H9 (cell line): ENCODE results near the gene BCAR3. TPM values are rescaled to one million over a fixed set of nuclear protein-coding genes. Genes with fewer than 3 reads are reported as not detected.

Experiments
- DNase-seq: peaks from one replicate; pipeline ENCODE4 v3.0.0-alpha.2; 2017
- H2AFZ ChIP-seq: one replicate; pipeline ENCODE4 v1.6.1; 2013; ENCODE audit warnings: mild to moderate bottlenecking, low read length, control low read depth, moderate library complexity
- H2AK5ac ChIP-seq: 2 replicates; pipeline ENCODE4 v1.6.1; 2013; ENCODE audit warnings: low read length, control low read depth, mixed read lengths; ENCODE audit not compliant: insufficient read length
- H2BK120ac ChIP-seq: one replicate; pipeline ENCODE4 v1.6.1; 2013; ENCODE audit warnings: low read depth, mild to moderate bottlenecking, low read length, control low read depth, inconsistent platforms; ENCODE audit not compliant: poor library complexity, severe bottlenecking
- H2BK12ac ChIP-seq: 2 replicates; pipeline ENCODE4 v1.6.1; 2013; ENCODE audit warnings: low read length, control low read depth, mixed read lengths, low read depth; ENCODE audit not compliant: insufficient read length
- H2BK15ac ChIP-seq: 2 replicates; pipeline ENCODE4 v1.6.1; 2013; ENCODE audit warnings: low read depth, low read length, control low read depth
- H2BK20ac ChIP-seq: one replicate; pipeline ENCODE4 v1.6.1; 2013; ENCODE audit warnings: low read depth, mild to moderate bottlenecking, low read length, control low read depth, inconsistent platforms; ENCODE audit not compliant: poor library complexity, severe bottlenecking
- H2BK5ac ChIP-seq: 2 replicates; pipeline ENCODE4 v1.6.1; 2013; ENCODE audit warnings: low read length, control low read depth, mixed read lengths; ENCODE audit not compliant: insufficient read length
- H3K14ac ChIP-seq: 2 replicates; pipeline ENCODE4 v1.6.1; 2013; ENCODE audit warnings: low read length, control low read depth; ENCODE audit not compliant: insufficient read depth
- H3K18ac ChIP-seq: 2 replicates; pipeline ENCODE4 v1.6.1; 2013; ENCODE audit warnings: low read depth, mild to moderate bottlenecking, mixed read lengths, low read length, control low read depth; ENCODE audit not compliant: insufficient read length
- H3K23ac ChIP-seq: 2 replicates; pipeline ENCODE4 v1.6.1; 2013; ENCODE audit warnings: low read length, control low read depth, mixed read lengths, low read depth; ENCODE audit not compliant: insufficient read length
- H3K23me2 ChIP-seq: 2 replicates; pipeline ENCODE4 v1.6.1; 2013; ENCODE audit warnings: low read depth, mild to moderate bottlenecking, mixed read lengths, low read length, control low read depth; ENCODE audit not compliant: insufficient read length, poor library complexity, severe bottlenecking
- H3K27ac ChIP-seq: 2 replicates; pipeline ENCODE4 v1.5.1; 2013; ENCODE audit warnings: low read length, control low read depth, mixed read lengths, low read depth; ENCODE audit not compliant: insufficient read length
- H3K27me3 ChIP-seq: 2 replicates; pipeline ENCODE4 v1.6.1; 2013; ENCODE audit warnings: low read length, control low read depth, inconsistent platforms; ENCODE audit not compliant: insufficient read depth
- H3K4ac ChIP-seq: 2 replicates; pipeline ENCODE4 v1.6.1; 2013; ENCODE audit warnings: low read depth, mild to moderate bottlenecking, control low read depth, inconsistent platforms, low read length, moderate library complexity
- H3K4me1 ChIP-seq: 2 replicates; pipeline ENCODE4 v1.6.1; 2013; ENCODE audit warnings: low read length, control low read depth, inconsistent platforms; ENCODE audit not compliant: insufficient read depth
- H3K4me2 ChIP-seq: 2 replicates; pipeline ENCODE4 v1.6.1; 2013; ENCODE audit warnings: low read length, control low read depth, mixed read lengths; ENCODE audit not compliant: insufficient read length, insufficient read depth
- H3K56ac ChIP-seq: 2 replicates; pipeline ENCODE4 v1.6.1; 2013; ENCODE audit warnings: low read depth, mild to moderate bottlenecking, mixed read lengths, low read length, control low read depth; ENCODE audit not compliant: insufficient read length
- H3K79me1 ChIP-seq: 2 replicates; pipeline ENCODE4 v1.6.1; 2013; ENCODE audit warnings: low read depth, mild to moderate bottlenecking, moderate library complexity, low read length, control low read depth, inconsistent platforms; ENCODE audit not compliant: insufficient read depth, poor library complexity, severe bottlenecking
- H3K79me2 ChIP-seq: 2 replicates; pipeline ENCODE4 v1.6.1; 2013; ENCODE audit warnings: low read length, control low read depth, inconsistent platforms; ENCODE audit not compliant: insufficient read depth
- H3K9ac ChIP-seq: 2 replicates; pipeline ENCODE4 v1.6.1; 2013; ENCODE audit warnings: low read length, control low read depth, mixed read lengths; ENCODE audit not compliant: insufficient read length; ENCODE audit errors: extremely low read depth
- H3K9me3 ChIP-seq: one replicate; pipeline ENCODE4 v1.6.1; 2013; ENCODE audit warnings: low read depth, low read length, inconsistent platforms; ENCODE audit not compliant: control insufficient read depth
- H3T11ph ChIP-seq: one replicate; pipeline ENCODE4 v1.6.1; 2013; ENCODE audit warnings: mild to moderate bottlenecking, low read length, control low read depth, inconsistent platforms
- H4K20me1 ChIP-seq: one replicate; pipeline ENCODE4 v1.6.1; 2013; ENCODE audit not compliant: control insufficient read depth, insufficient read length, insufficient read depth
- H4K5ac ChIP-seq: 2 replicates; pipeline ENCODE4 v1.6.1; 2013; ENCODE audit warnings: low read depth, mild to moderate bottlenecking, mixed read lengths, low read length, control low read depth; ENCODE audit not compliant: insufficient read length
- H4K8ac ChIP-seq: replicated peaks from 2 replicates; pipeline ENCODE4 v1.6.1; 2013; ENCODE audit warnings: low read length, control low read depth, mixed read lengths, low read depth; ENCODE audit not compliant: insufficient read length
- H4K91ac ChIP-seq: 2 replicates; pipeline ENCODE4 v1.6.1; 2013; ENCODE audit warnings: low read depth, mild to moderate bottlenecking, moderate library complexity, mixed read lengths, low read length, control low read depth; ENCODE audit not compliant: insufficient read length
- H3K27ac Mint-ChIP-seq, 3 experiments: 2 replicates in 2 of 3; 3 replicates in 1 of 3; pipeline ENCODE4 v1.8.0; 2020 to 2021; ENCODE audit warnings: mixed read lengths in 3 of 3, mild to moderate bottlenecking in 1 of 3, moderate library complexity in 1 of 3
- H3K27me3 Mint-ChIP-seq: 2 replicates; pipeline ENCODE4 v1.8.0; 2021; ENCODE audit warnings: low read depth, mild to moderate bottlenecking, moderate library complexity, mixed read lengths
- H3K36me3 Mint-ChIP-seq, 3 experiments: 2 replicates in 2 of 3; 3 replicates in 1 of 3; pipeline ENCODE4 v1.8.0; 2020 to 2021; ENCODE audit warnings: low read depth in 3 of 3, mixed read lengths in 3 of 3; ENCODE audit not compliant: insufficient read depth in 1 of 3
- H3K4me1 Mint-ChIP-seq, 2 experiments: 2 replicates each; pipeline ENCODE4 v1.8.0; 2020; ENCODE audit warnings: mixed read lengths in 2 of 2
- H3K4me3 Mint-ChIP-seq, 2 experiments: 2 replicates in 1 of 2; 3 replicates in 1 of 2; pipeline ENCODE4 v1.8.0; 2020 to 2021; ENCODE audit warnings: mild to moderate bottlenecking in 2 of 2, mixed read lengths in 2 of 2, moderate library complexity in 1 of 2
- H3K9me3 Mint-ChIP-seq, 2 experiments: 2 replicates in 1 of 2; 3 replicates in 1 of 2; pipeline ENCODE4 v1.8.0; 2020; ENCODE audit warnings: mild to moderate bottlenecking in 2 of 2, mixed read lengths in 2 of 2, moderate library complexity in 1 of 2
- WGBS: extraction: QIAGEN DNeasy Blood & Tissue Kit; methylation state at CpG from one replicate; pipeline ENCODE4 v1.1.7; 2013; ENCODE audit warnings: missing lambda C conversion rate, low lambda C conversion rate, mixed read lengths; ENCODE audit not compliant: insufficient read length; ENCODE audit errors: extremely low coverage; 5-methylcytosine and 5-hydroxymethylcytosine counted together
- total RNA-seq: library from RNA; stranded (reverse); gene quantifications from 2 replicates; pipeline ENCODE4 v1.2.1, GENCODE V29; 2021
- TF ChIP-seq, protein P1 (sequence below): fragments of 200-600 bp; sonication (generic); conservative IDR thresholded peaks from 3 replicates; pipeline ENCODE4 v1.8.0; 2021; ENCODE audit warnings: antibody characterized with exemption, mild to moderate bottlenecking

The BCAR3 gene
- total RNA-seq, 1 experiment from 2014 or later: 4.9 TPM

DNA sequence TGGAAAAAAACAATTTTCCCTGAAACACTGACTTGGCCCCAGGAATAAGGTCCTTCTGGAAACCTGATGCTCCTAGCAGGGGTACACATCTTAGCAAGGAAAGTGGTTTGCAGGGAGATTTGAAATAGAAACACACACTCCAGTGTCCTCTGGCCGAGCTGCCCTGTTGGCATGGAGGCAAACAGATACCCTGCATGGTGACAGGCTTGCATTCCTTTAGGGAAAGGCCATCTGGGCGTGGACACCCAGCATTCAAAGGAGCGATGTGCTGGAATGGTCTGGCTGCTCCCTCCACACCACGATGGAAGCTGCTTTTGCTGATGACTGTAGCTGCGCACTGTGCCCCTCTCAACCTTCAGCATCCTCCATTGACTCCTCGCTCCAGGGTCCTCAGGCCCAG lies 41.5 kb upstream of the BCAR3 start:
- no peak overlapping the region for H3T11ph ChIP-seq
- no peaks in the 10 kb centered on the region for H3K9me3 ChIP-seq
- no peak overlapping the region for H2BK20ac ChIP-seq
- no peak for DNase-seq
- H4K5ac ChIP-seq: no peak overlapping the region
- Mint-ChIP-seq H3K27ac (peak overlapping the region in 1 of 3 experiments; percentile 92; a peak in 2 of 7 replicates), H3K4me1 (peaks cover 33 to 36% of the 10 kb centered on the region in 2 experiments), H3K9me3 (no peaks in the 10 kb centered on the region; a peak in 1 of 5 replicates), H3K36me3 (no peaks in the 10 kb centered on the region), H3K27me3 (peaks cover 3% of the 10 kb centered on the region; the same call in 1 of the 2 replicates), H3K4me3 (no peak overlapping the region)
- no peaks in the 10 kb centered on the region for H4K20me1 ChIP-seq
- no peak overlapping the region for H4K8ac ChIP-seq
- H2AFZ ChIP-seq: no peak overlapping the region
- no peak overlapping the region for H3K27ac ChIP-seq
- no peaks in the 10 kb centered on the region; the same call in 1 of the 2 replicates for H3K4me1 ChIP-seq
- no peak overlapping the region for H3K14ac ChIP-seq
- H3K4me2 ChIP-seq: no peak overlapping the region
- H3K18ac ChIP-seq: no peak overlapping the region
- TF ChIP-seq, protein P1, sequence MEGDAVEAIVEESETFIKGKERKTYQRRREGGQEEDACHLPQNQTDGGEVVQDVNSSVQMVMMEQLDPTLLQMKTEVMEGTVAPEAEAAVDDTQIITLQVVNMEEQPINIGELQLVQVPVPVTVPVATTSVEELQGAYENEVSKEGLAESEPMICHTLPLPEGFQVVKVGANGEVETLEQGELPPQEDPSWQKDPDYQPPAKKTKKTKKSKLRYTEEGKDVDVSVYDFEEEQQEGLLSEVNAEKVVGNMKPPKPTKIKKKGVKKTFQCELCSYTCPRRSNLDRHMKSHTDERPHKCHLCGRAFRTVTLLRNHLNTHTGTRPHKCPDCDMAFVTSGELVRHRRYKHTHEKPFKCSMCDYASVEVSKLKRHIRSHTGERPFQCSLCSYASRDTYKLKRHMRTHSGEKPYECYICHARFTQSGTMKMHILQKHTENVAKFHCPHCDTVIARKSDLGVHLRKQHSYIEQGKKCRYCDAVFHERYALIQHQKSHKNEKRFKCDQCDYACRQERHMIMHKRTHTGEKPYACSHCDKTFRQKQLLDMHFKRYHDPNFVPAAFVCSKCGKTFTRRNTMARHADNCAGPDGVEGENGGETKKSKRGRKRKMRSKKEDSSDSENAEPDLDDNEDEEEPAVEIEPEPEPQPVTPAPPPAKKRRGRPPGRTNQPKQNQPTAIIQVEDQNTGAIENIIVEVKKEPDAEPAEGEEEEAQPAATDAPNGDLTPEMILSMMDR: no peak
- no peak overlapping the region for H2BK12ac ChIP-seq
- no peaks in the 10 kb centered on the region for H3K27me3 ChIP-seq
- H3K79me2 ChIP-seq: no peaks in the 10 kb centered on the region
- no peak overlapping the region for H4K91ac ChIP-seq
- WGBS: no CpG with 5 or more reads among the region's 6 CpGs
- H3K23me2 ChIP-seq: no peaks in the 10 kb centered on the region
- H3K23ac ChIP-seq: no peak overlapping the region
- H3K79me1 ChIP-seq: no peaks in the 10 kb centered on the region
- no peak overlapping the region for H3K56ac ChIP-seq
- no peak overlapping the region for H3K9ac ChIP-seq
- H3K4ac ChIP-seq: no peak overlapping the region
- H2BK5ac ChIP-seq: no peak overlapping the region
- no peak overlapping the region for H2BK15ac ChIP-seq
- no peak overlapping the region for H2BK120ac ChIP-seq
- H2AK5ac ChIP-seq: no peak overlapping the region
